ENCODE measurements around the gene TES.

Gene TES

DNA sequence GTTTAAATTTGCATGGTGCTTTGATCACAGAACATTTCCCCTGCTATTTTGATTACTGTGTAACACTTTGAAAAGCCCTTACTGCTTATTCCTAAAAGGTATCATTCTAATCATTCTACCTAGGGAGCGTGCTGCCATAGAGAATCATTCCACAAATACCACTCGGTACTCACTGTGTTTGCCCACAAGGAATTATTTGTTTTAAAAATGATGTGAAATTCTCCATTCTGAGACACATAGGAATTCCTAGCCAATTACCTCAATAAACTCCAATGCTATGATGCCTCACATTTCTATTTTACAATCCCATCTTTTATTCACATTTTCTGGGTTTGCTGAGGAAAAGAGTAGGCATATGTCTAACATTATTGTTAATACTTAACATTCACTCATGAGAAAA lies 16.2 kb upstream of the TES start:
- DNase-seq: no peak

GRCh38 chr7:116195451-116195850 lies 14.9 kb upstream of the TES start:
- no peak for DNase-seq

- no peak for DNase-seq
Observed at GRCh38 chr7:116196947-116197346, 13.4 kb upstream of the TES start.

DNA sequence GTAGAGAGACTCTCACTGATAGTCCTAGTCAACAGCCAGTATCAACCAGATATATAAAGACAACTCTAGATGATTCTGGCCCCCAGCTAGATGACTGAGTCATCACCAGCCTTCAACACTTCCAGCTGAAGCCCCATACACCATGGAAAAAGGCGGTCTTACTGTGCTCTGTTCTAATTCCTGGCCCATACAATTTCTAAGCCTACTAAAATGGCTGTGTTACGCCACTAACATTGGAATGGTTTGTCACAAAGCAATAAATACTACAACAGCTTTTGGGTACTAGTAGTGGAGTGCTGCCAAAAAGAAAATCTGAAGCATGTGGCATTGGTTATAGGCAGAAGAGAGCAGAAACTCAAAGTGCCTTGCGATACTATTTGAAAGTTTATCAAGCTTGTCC lies 13.0 kb upstream of the TES start:
- no peak for DNase-seq

GRCh38 chr7:116198748-116199410 lies 11.5 kb upstream of the TES start:
- no peak for DNase-seq

GRCh38 chr7:116200963-116201362 lies 9.4 kb upstream of the TES start:
- no peak for DNase-seq

DNA sequence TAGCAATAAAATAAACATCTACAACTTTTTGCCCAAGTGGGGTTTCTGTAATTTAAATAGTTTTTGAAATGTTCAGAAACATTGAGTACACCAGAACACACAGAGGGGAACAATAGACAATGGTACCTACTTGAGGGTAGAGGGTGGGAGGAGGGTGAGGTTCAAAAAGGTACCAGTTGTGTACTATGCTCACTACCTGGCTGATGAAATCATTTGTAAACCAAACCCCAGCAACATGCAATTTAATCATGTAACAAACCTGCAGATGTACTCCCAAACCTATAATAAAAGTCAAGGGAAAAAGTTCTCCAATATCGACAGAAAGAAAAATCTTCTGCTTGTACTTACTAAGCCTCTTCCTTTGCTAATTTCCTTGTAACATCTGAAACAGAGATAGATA lies 4.2 kb upstream of the TES start:
- no peak for DNase-seq

DNA sequence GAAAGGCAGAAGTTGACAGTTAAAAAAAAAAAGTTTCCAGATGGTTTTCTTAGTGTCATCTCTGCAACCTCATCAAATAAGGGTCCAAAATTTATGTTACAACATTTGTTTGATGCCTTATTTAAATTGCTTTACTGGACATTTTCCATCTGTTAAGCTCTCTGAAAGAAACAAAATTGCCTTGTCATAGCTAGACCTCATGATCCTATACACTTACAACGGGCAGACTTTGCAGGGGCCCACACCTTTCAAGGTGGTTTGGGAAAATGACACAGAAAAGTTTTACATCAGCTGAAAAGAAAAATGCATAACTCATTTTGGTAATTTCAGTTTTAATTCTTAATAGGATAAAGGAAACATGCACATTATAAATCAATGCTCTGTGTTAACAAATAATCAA lies 1.4 kb upstream of the TES start:
- no peak for DNase-seq

GRCh38 chr7:116209561-116210070 lies 723 bp upstream of the TES start:
- no peak for DNase-seq

DNA sequence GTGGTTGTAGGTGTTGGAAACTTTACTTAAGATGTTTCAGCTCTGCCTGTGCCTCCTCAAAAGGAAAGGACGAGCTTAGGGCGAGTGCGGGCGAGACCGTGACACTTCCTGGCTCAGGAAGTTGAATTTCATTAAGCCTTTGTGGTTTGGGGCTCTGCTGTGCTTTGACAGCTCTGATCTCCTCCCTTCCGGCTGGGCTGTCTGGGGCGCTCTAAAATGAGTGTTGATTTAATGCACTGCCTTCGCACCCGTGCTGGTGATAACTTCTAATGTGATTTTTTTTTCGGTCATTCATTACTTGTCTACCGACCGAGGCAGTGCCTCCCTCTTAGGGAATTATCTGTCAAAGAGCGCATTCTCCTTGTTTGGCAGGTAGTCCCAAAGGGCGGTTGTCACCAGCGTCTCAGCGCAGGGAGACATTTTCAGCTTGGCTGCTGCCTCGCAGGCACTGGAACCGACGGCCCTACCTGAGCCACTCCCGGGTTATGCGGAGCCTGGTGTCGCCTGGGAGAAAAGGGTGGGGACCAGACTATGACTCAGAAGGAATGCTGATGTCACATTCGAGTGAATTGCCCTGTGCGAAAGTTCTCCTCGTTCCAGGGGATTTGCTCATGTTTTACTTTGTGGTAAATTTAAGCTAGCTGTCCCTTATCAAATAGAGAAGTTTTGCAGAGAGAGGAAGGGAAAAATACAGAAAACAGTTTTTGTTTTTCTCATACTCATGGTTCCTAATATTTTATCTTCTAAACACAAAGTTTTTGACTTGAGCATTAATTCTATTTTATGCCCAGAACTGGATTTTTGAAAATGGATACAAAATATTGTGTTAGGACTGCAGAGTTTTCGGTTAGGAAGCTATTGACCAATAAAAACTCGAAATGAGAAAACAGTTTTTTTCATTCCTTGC lies 920 bp downstream of the TES start:
- DNase-seq: peak in 2 of 14 donors; percentile 24 to 32

DNA sequence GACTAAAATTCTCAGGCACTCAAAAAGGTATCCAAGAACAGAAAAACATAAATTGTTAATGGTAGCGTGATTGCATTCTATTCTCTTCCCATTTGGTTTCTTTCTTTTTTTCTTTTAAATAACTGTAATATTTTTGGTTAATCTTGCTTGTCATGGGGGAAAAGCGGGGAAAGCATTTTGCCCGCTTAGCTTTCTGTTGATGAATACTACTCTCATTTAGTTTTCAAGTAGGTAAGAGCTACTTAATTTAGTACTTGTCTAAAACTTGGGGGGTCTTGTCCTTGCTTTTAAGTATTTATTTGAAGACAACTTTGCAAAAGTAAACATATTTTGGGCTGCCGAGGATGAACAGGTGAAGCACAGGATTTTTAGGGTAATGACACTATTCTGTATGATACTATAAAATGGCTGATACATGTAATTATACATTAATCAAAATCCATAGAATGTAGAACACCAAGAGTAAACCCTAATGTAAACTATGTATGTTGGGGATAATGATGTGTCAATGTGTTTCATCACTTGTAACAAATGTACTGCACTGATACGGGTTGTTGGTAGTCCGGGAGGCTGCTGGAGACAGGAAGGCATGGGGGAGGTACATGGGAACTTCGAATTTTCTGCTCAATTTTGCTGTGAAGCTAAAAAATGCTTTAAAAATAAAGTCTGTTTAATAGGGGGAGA lies 1.7 kb downstream of the TES start:
- DNase-seq: no peak

GRCh38 chr7:116212869-116213268 lies 2.5 kb downstream of the TES start:
- no peak for DNase-seq

- DNase-seq: no peak
Observed at GRCh38 chr7:116213361-116214130, 3.2 kb downstream of the TES start.

- no peak for DNase-seq
Observed at GRCh38 chr7:116214921-116215320, 4.6 kb downstream of the TES start.

GRCh38 chr7:116215551-116215950 lies 5.2 kb downstream of the TES start:
- no peak for DNase-seq

DNA sequence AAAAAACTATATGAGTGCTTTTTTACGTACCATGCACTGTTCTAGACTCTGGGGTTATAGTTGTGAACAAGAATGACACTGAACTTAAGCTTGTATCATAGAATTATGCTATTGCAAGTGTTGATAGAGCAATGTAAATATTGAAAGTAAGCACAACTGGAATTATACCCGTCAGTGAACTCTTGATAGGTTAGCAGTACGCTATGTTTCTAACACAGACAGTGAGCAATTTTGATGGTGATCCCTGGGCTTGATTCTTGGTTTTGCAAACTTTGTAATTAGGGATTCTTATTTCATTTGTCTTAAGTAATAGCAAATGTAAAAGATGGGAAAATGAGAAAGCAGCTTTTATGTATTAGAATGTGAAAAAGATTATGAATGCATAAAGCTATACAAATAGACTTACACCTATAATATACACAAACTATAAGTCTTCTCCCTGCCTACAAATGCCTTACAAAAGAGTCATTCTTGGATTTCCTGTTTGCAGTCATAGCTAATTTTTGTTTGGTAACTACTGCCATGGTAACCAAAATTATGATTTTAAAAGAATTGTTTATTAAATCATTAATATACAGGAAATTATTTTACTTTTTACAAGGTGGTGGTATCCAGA lies 6.7 kb downstream of the TES start:
- no peak for DNase-seq

DNA sequence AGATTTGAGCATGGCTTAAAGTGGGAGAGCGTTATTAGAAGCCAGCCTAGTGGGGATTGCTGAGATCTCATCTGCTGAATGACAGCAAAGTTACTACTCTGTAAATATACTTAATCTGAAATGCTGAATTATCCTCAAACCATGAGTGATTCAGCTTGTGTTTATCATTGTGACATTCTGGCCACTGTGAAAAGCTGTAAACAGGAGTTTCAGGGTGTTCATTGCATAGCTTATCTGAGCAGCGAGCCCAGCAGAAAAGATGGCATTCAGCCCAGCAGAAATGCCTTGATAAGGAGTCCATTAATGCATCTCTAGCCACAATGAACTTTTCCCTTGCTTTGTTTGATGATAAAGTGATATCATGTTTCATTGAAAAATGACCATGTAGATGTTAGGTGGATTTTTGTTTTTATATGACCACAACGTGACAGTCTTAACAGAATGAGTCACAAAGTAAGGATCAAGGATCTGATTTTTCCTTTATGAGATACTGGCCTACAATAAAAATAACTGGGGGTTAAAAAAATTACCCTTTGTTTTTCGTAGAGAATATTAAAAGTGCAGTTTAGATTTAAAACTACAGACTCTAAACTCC lies 7.8 kb downstream of the TES start:
- no peak for DNase-seq

- no peak for DNase-seq
Observed at GRCh38 chr7:116218747-116219146, 8.4 kb downstream of the TES start.

DNA sequence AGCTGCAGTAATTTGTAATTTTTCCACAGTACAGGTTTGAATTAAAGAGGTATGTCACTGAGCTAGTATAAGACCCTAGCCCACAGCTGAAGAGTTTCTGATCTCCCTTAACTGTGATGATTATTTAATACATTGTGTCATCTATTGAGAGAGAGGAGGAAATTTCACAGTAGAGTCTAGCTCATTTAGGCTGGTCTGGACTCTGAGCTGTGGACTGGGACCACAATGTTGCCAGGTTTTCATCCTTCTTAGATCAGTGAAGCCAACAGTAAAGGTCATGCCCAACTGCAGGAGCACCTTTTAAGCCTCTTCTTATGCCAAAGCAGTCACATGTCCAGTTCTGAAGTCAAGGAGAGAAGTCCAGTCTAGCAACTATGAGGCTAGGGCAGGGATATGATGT lies 8.9 kb downstream of the TES start:
- no peak for DNase-seq

GRCh38 chr7:116219834-116220233 lies 9.5 kb downstream of the TES start:
- no peak for DNase-seq

GRCh38 chr7:116222501-116222900 lies 12.2 kb downstream of the TES start:
- no peak for DNase-seq

GRCh38 chr7:116223588-116223987 lies 13.2 kb downstream of the TES start:
- DNase-seq: no peak
